ENCODE measurements around the gene ABCC5.
"Not testable (repeated sequence)": the region's sequence is repeated elsewhere in the genome, so short reads cannot be mapped to it uniquely, and the experiment has no call there.

ABCC5 gene

DNA sequence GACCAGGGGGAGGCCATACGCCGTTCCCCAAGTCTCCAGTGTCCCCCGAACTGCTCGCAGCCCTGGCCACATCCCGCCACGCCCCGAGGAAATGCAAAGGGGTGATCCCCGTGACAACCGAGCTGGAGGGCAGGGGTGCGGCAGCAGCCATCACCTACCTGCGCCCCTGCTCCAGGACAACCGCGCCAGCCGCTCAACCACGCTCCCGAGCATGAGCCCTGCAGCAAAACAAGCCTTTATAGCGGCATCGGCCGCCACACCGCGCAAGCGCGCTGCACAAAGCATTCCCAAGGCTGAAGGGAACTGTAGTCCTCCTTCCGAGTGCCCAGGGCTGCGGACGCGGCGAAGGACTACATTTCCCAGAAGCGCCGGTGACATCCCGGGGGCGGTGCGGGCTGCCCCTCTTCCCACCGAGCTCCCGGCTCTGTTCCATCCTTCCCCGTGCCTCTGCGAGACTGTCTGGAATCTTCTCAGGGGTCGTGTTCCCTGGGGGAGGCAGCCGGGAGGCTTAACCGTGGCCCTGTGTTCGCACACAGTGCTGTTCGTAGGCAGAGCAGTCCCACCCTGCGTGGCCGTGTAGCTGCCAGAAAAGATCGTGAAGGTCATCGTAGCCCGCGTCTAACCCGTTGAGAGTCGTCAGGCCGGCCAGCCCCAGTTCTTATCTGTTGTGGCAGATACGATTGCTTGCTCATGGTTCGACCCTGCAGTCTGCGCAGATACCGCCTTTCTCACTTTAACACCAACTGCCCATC is at the start of gene ABCC5:
Gene ABCC5 (minus strand): TSS at position 213 of the 752 bp plus-strand sequence. CDS start 3,492 bp downstream, outside the sequence.
- DNase-seq, result peak; percentile 93

DNA sequence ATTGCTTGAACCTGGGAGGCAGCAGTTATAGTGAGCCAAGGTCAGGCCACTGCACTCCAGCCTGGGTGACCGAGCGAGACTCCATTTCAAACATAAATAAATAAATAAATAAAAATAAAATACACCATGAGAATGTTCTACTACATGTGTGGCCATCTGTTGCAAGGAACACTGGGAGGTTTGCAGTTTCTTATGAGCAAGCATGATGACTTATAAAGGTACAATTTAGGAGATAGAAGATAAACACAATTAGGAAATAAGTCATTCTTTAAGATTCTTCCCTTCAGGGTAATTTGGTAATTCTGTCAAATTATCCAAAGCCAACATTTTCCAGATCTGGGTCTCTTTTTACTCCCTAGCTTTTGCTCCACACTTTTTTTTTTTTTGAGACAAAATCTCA is 48.5 kb upstream of the ABCC5 start:
- DNase-seq, result no peak

- DNase-seq, result no peak
Measured at GRCh38 chr3:184062637-184063036, 45.0 kb upstream of the ABCC5 start.

- no peak for DNase-seq
Measured at GRCh38 chr3:184059424-184059823, 41.7 kb upstream of the ABCC5 start.

- DNase-seq, result no peak
Measured at GRCh38 chr3:184058029-184058428, 40.3 kb upstream of the ABCC5 start.

DNA sequence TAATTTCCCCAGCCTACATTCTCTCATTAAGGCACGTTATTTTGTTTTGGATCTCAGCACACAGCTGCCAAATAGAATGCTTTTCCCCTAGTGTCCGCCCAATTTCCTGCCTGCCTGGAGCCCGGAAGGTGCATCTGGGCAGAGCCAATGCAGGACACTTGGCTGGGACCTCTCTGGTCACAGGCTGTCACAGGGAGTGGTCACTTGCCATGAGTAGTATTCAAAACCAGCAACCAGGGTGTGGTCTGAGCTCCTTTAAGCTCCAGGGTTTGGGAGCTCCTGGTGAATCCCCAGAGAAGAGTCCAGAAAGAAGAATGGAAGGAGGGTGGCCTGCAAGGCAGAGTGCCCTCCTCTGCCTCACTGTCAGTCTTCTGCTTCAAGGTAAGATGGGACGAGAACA is 35.1 kb upstream of the ABCC5 start, which contains the start of gene HTR3C:
Gene HTR3C (plus strand): TSS at position 281 of the 400 bp plus-strand sequence. CDS start 34 bp downstream, at position 315.
- DNase-seq, result no peak

DNA sequence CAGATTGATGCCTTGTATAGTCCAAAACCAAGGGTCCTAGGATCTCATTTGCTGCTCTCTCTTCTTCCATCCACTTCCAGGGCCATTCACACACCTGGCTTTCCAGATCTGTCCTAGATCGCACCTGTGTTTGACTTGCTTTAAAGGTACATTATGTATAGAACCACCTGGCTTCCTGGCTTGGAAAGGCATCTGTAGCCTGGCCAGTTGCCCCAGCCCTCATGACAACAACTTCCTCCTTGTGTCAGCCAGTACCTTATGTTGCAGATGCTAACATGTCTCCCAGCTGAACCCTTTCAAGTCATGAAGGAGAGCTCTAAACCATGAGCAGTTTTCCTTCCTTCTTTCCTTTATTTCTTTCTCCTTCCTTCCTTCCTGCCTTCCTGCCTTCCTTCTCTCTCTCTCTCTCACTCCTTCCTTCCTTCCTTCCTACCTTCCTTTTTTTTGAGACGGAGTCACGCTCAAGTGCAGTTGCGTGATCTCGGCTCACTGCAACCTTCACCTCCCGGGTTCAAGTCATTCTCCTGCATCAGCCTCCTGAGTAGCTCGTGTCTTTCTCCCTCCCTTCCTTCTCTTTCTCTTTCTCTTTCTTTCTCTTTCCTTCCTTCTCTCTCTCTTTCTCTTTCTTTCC is 32.6 kb upstream of the ABCC5 start:
- no peak for DNase-seq

DNA sequence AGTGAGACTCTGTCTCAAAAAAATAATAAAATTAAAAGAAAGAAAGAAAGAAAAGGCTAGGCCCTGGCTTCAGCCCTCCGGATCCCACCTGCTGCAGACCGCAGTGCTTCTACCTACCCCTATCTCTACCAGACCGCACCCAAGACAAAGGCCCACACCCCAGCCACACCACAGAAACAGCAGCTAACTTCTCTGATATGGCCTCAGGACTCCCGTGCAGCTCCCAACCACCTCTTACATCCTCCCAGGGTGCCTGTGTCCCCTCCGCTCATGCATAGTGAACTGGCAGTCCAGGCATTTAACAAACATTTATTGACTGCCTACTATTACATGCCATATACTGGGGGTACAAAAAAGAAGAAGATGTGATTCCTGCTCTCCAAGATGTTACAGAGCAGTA is 28.3 kb upstream of the ABCC5 start:
- no peak for DNase-seq

- no peak for DNase-seq
Measured at GRCh38 chr3:184042617-184043016, 24.9 kb upstream of the ABCC5 start.

- DNase-seq, result peak; percentile 48
Measured at GRCh38 chr3:184040010-184040409, 22.3 kb upstream of the ABCC5 start.

GRCh38 chr3:184039414-184039813 is 21.7 kb upstream of the ABCC5 start:
- no peak for DNase-seq

DNA sequence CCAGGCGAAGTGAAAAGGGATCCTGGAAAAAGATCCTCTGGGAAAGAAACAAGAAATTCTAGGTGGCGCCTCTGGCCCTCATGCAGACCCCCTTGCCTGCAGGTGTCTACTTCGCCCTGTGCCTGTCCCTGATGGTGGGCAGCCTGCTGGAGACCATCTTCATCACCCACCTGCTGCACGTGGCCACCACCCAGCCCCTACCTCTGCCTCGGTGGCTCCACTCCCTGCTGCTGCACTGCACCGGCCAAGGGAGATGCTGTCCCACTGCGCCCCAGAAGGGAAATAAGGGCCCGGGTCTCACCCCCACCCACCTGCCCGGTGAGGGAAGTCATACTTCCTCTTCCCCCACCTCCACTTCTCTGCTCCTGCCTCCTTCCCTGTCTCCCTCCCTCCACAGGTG is 20.6 kb upstream of the ABCC5 start:
- not testable (repeated sequence) for DNase-seq

- no peak for DNase-seq
Measured at GRCh38 chr3:184037816-184038215, 20.1 kb upstream of the ABCC5 start.

GRCh38 chr3:184031187-184031792 is 13.6 kb upstream of the ABCC5 start, which contains the start of gene HTR3D:
Gene HTR3D (plus strand): TSS chr3:184031742. CDS start chr3:184031742, 0 bp downstream.
- peak; percentile 4 for DNase-seq

DNA sequence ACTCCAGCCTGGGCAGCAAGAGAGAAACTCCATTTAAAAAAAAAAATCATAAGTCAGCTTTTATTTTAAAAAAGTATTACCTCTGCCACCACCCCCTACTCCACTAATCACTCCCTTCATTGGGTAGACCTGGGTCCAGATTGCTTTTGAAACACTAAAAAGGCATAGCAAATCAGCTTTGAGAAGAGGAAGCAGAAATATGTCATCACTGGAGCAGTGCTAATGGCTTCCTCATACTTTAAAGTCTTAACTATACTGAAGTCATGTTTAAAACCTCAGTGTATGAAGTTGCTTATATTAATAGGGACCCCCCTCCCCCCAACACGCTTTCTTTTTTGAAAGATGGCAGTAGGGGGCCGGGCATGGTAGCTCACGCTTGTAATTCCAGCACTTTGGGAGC is 12.9 kb upstream of the ABCC5 start:
- no peak for DNase-seq

DNA sequence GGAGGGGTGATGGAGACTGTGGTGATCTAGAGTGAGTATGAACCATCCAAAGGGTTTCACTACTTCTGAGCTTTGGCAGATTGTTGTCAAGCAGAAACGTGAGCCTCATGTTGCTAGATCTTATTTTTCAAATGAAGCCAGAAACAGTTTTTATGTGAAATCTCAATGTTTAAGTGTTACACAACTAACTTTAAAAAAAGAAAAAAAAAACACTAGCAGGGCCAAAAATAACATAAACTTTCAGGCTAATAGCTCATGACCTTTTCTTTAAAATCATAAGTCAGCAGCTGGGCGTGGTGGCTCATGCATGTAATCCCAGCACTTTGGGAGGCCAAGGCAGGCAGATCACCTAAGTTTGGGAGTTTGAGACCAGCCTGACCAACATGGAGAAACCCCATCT is 11.8 kb upstream of the ABCC5 start:
- DNase-seq, result no peak

DNA sequence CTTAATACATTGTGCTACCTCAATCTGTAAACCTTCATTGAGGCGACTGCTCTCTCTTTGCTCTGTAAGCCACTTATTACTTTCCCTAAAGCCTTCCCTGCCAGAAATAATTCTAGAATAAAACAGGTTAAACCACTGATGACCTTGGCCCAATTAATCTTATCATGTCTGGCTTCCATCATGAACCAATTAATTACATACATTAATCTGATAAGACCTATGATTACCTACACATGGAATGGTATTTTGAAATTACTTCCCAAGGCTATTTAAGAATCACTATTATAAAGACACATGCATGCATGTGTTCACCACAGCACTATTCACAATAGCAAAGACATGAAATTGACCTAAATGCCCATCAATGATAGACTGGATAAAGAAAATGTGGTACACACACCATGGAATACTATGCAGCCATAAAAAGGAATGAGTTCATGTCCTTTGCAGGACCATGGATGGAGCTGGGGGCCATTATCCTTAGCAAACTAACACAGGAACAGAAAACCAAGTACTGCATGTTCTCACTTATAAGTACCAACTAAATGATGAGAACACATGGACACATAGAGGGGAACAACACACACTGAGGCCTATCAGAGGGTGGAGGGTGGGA is 10.7 kb upstream of the ABCC5 start:
- not testable (repeated sequence) for DNase-seq

DNA sequence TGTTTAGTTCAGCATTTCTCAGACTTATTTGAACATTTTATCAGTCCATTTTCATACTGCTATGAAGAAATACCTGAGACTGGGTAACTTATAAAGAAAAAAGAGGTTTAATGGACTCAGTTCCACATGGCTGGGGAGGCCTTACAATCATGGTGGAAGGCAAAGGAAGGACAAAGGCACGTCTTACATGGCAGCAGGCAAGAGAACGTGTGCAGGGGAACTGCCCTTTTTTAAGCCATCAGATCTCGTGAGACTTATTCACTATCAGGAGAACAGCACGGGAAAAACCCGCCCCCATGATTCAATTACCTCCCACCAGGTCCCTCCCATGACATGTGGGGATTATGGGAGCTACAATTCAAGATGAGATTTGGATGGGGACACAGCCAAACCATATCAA is 7.6 kb upstream of the ABCC5 start:
- not testable (repeated sequence) for DNase-seq

DNA sequence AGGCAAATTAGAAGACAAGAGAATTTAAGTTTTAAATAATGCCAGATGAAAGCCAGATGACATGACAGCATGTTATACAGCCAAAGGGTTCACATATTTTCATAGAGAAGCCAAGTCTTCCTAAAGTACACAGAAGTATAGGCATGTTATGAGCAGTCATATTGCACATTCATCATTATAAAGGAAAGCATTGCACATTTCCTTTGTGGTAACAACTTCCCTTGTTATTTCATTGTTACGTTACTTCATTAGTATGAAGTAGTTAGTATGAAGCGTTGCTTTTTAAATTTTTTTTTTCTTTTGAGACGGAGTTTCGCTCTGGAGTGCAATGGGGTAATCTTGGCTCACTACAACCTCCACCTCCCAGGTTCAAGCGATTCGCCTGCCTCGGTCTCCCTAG is 4.6 kb upstream of the ABCC5 start:
- no peak for DNase-seq

DNA sequence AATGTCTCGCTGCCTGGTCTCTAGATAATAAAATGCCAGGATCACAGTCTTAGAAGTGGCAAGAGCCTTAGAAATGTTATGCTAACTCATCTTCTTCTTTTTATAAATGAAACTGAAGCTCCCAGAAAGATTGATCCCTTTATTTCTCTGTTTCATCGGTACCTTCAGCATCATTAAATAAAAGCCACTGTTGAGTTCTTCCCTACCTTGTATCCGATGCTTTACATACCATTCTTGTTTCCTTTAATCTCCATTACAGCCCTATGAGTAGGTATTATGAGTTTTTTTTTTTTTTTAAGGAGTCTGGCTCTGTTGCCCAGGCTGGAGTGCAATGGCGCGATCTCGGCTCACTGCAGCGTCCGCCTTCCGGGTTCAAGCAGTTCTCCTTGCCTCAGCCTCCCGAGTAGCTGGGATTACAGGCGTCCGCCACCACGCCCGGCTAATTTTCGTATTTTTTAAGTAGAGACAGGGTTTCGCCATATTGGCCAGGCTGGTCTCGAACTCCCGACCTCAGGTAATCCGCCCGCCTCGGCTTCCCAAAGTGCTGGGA is 815 bp upstream of the ABCC5 start:
- no peak for DNase-seq

DNA sequence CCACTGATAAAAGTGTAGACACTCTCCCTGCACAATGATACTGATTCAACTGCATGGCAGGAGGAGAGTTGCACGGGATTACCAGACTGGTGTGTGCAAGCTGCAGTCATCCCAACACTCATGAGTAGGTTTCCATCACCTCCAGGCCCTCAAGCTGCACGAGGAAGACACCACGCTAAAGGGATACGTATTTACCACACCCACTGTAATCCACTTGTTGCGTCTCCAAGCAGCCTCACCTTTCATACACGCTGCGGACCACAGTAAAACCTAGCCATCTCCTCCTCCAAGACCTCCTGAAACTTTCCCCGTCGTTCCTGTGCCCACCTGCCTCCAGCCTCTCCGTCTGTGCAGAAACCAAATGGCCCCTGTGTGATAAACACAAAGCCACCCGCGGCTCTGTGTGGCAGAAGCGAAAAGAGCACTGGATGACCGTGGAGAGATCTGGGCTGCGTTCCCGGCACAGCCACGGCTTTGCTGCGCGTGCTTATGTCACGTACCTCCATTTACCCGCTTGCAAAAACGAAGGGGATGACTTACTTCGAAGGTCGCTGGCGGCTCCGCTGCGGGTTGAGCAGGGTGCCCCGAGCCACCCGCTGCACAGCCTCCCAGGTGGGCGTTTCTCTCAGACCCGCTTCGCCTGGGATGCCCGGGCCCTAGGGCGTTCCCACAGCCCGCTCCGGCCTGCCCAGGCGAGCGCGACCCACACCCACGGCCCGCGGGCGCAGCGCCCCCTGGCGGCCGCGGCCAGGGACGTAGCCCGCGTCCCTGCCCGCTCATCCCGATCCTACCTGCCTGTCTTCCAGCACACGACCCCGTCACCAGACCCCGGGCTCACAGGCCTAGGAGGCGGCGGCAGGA is 643 bp downstream of the ABCC5 start:
- DNase-seq, result peak; percentile 69

- peak; percentile 64 for DNase-seq
Measured at GRCh38 chr3:184016169-184016570, 1.5 kb downstream of the ABCC5 start.

Measured in OCI-M1 (cell line).